Esophagus muscularis mucosa (tissue), 4 donors: Measurements from ENCODE around the gene FGD6. TPM values are rescaled to one million over a fixed set of nuclear protein-coding genes. Genes with fewer than 3 reads are reported as not detected.

Experiments
- DNase-seq: peaks from one replicate; pipeline ENCODE4 v3.0.0-alpha.2; 2017; ENCODE audit errors: extremely low spot score
- H3K27ac ChIP-seq, 4 donors: fragments of 200-600 bp; sonication (generic); replicated peaks in 1 of 4; 1 replicate in 3 of 4; 2 replicates in 1 of 4; pipeline ENCODE4 v1.5.1; 2016 to 2019; ENCODE audit warnings: mild to moderate bottlenecking in 1 of 4
- H3K27me3 ChIP-seq, 4 donors: fragments of 200-600 bp; sonication (generic); one replicate each; pipeline versions ENCODE4 v1.5.1 to v1.6.0; 2016 to 2019
- H3K36me3 ChIP-seq, 4 donors: fragments of 200-600 bp; sonication (generic); one replicate each; pipeline ENCODE4 v1.5.1; 2016 to 2019
- H3K4me1 ChIP-seq, 4 donors: fragments of 200-600 bp; sonication (generic); one replicate each; pipeline ENCODE4 v1.5.1; 2016 to 2019
- H3K4me3 ChIP-seq, 4 donors: fragments of 200-600 bp; sonication (generic); 1 replicate in 2 of 4; 2 replicates in 2 of 4; pipeline ENCODE4 v1.5.1; 2016 to 2019; ENCODE audit warnings: mild to moderate bottlenecking in 4 of 4, moderate library complexity in 1 of 4
- H3K9me3 ChIP-seq, 4 donors: fragments of 200-600 bp; sonication (generic); 1 replicate in 3 of 4; 2 replicates in 1 of 4; pipeline ENCODE4 v1.5.1; 2016 to 2019
- CTCF ChIP-seq, 3 experiments: fragments of 200-600 bp in 2 of 3; fragments of 450-650 bp in 1 of 3; sonication (generic) in 2 of 3; IDR thresholded peaks; one replicate each; pipeline ENCODE4 v1.5.1; 2017 to 2019; ENCODE audit warnings: antibody characterized with exemption in 3 of 3, mild to moderate bottlenecking in 2 of 3, moderate library complexity in 1 of 3
- EP300 ChIP-seq: sonication (generic); formaldehyde crosslinking; IDR thresholded peaks from one replicate; pipeline ENCODE4 v1.6.1; 2017; ENCODE audit warnings: antibody characterized with exemption
- POLR2A ChIP-seq: fragments of 450-650 bp; IDR thresholded peaks from one replicate; pipeline ENCODE4 v1.6.1; 2017; ENCODE audit warnings: antibody characterized with exemption, moderate library complexity, mild to moderate bottlenecking, low read depth
- POLR2AphosphoS5 ChIP-seq, 2 donors: sonication (generic); formaldehyde crosslinking; IDR thresholded peaks; one replicate each; pipeline ENCODE4 v1.6.1; 2017; ENCODE audit warnings: antibody characterized with exemption in 2 of 2
- WGBS: methylation state at CpG from one replicate; pipeline ENCODE4 v1.1.5; 2018; 5-methylcytosine and 5-hydroxymethylcytosine counted together
- intact Hi-C: fragments of 100-400 bp; cut with DNase I; formaldehyde crosslinking; loops from one replicate; pipeline ENCODE4 v1.15.1; 2023
- total RNA-seq, 4 donors: library from RNA; depleted of rRNA; stranded (reverse); fragments of >200 nt; gene quantifications; one replicate each; pipeline versions ENCODE4 v1.1.0 to v1.2.1, GENCODE V29; 2016

FGD6 gene
- total RNA-seq, 4 donors from 2014 or later, result 30.5 to 48.6 (median 37.3) TPM

DNA sequence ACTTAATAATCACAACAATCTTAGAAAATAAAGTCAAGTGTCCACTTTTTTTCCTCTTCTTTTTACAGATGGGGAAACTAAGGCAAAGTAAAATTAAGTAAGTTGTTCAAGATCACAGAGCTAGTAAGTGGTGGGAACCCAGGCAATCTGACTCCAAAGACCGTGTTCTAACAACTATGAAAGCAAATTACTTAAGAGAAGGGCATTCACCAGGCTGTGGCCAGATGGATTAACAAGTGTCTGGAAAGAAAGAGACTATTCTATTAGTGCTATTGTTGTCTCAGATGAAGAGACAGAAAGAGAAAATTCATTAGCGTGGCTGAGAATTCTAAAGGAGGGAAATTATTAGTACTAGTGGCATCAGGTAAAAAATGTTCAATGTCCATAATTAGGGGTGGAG lies 48.5 kb downstream of the FGD6 start:
- H3K27ac ChIP-seq, result no peak overlapping the region
- TF ChIP-seq POLR2A, result no peak
- TF ChIP-seq EP300, result no peak
- no peak for TF ChIP-seq POLR2AphosphoS5 (IDR thresholded peaks at IDR 0.05)
- no peak for TF ChIP-seq CTCF (IDR thresholded peaks at IDR 0.05)
- intact Hi-C loops, result no loop called here
- WGBS, result 88% methylated on average over 2 of the region's 2 CpGs
- no peak for DNase-seq
- H3K36me3 ChIP-seq, result peaks cover 0 to 20% (median 3%) of the 10 kb centered on the region in 4 donors
- no peaks in the 10 kb centered on the region for H3K27me3 ChIP-seq
- peaks cover 17 to 24% (median 22%) of the 10 kb centered on the region in 4 donors for H3K4me1 ChIP-seq
- no peak overlapping the region for H3K4me3 ChIP-seq
- H3K9me3 ChIP-seq, result no peaks in the 10 kb centered on the region

- WGBS, result 83% methylated on average over 2 of the region's 2 CpGs
- Histone ChIP-seq H3K36me3 (no peaks in the 10 kb centered on the region), H3K4me1 (peaks cover 0 to 21% (median 17%) of the 10 kb centered on the region in 4 donors), H3K4me3 (peak overlapping the region in 1 of 4 donors; percentile 30), H3K27ac (no peak overlapping the region), H3K27me3 (no peaks in the 10 kb centered on the region), H3K9me3 (no peaks in the 10 kb centered on the region)
- no peak for DNase-seq
- intact Hi-C loops, result no loop called here
- TF ChIP-seq POLR2A, result no peak
- TF ChIP-seq POLR2AphosphoS5 (IDR thresholded peaks at IDR 0.05), result no peak
- no peak for TF ChIP-seq CTCF (IDR thresholded peaks at IDR 0.05)
- no peak for TF ChIP-seq EP300
Observed at GRCh38 chr12:95164656-95165055, 52.6 kb downstream of the FGD6 start.

DNA sequence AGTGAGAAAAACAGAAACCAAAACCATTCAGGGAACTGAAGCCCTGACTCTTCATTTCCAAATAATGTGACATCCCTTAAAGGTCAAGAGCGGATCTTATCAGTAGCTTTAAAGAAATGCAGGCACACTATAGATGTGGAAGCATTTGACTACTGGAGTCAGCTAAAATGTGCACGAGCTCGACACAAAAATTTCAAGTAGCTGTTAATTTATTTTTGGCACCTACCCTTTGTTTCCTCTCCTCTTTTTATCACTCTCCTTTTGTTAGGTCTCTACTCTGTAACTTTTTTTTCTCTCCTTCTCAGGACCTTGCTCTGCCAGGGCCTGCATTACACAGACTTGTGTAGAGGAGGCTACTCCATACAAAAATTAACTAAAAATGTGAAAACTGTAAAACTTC lies 58.3 kb downstream of the FGD6 start:
- TF ChIP-seq POLR2AphosphoS5 (IDR thresholded peaks at IDR 0.05) (no peak), EP300 (no peak), CTCF (IDR thresholded peaks at IDR 0.05) (no peak), POLR2A (no peak)
- intact Hi-C loops, result no loop called here
- Histone ChIP-seq H3K27me3 (no peaks in the 10 kb centered on the region), H3K4me3 (no peak overlapping the region), H3K4me1 (peaks cover 0 to 19% (median 11%) of the 10 kb centered on the region in 4 donors), H3K9me3 (no peaks in the 10 kb centered on the region), H3K36me3 (no peaks in the 10 kb centered on the region), H3K27ac (no peak overlapping the region)
- no peak for DNase-seq
- WGBS, result 66% methylated on average over 3 of the region's 3 CpGs

- TF ChIP-seq POLR2A (no peak), EP300 (no peak), POLR2AphosphoS5 (IDR thresholded peaks at IDR 0.05) (no peak), CTCF (IDR thresholded peaks at IDR 0.05) (no peak)
- Histone ChIP-seq H3K4me3 (no peak overlapping the region), H3K4me1 (no peaks in the 10 kb centered on the region), H3K27me3 (no peaks in the 10 kb centered on the region), H3K36me3 (peaks cover 0 to 15% (median 2%) of the 10 kb centered on the region in 4 donors), H3K9me3 (no peaks in the 10 kb centered on the region), H3K27ac (no peak overlapping the region)
- intact Hi-C loops, result no loop called here
- no peak for DNase-seq
- 95% methylated on average over 2 of the region's 2 CpGs for WGBS
Observed at GRCh38 chr12:95151821-95152220, 65.4 kb downstream of the FGD6 start.

DNA sequence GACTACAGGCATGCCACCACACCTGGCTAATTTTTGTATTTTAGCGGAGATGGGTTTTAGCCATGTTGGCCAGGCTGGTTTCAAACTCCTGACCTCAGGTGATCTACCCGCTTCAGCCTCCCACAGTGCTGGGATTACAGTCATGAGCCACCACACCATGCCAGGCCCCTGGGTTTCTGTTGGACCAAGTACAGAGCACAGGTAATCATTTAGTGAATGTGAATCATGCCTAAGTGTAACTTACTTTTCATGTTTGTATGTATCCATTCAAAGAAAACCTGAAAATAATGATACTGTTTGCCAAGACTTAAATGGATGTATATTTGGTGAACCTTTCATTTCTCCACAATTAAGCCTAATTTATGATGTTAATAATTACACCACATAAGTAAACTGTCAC lies 65.9 kb downstream of the FGD6 start:
- TF ChIP-seq CTCF (IDR thresholded peaks at IDR 0.05) (no peak), POLR2A (no peak), EP300 (no peak), POLR2AphosphoS5 (IDR thresholded peaks at IDR 0.05) (no peak)
- WGBS, result 100% methylated on average over 2 of the region's 2 CpGs

More for the DNA sequence above, 65.9 kb downstream of the FGD6 start:
- Histone ChIP-seq H3K27ac (no peak overlapping the region), H3K36me3 (peaks cover 0 to 15% (median 2%) of the 10 kb centered on the region in 4 donors), H3K4me1 (no peaks in the 10 kb centered on the region), H3K4me3 (no peak overlapping the region), H3K9me3 (no peaks in the 10 kb centered on the region), H3K27me3 (no peaks in the 10 kb centered on the region)
- no peak for DNase-seq
- intact Hi-C loops, result no loop called here
